Activated CD8-positive, alpha-beta memory T cell treated with anti-CD3 and anti-CD28 coated beads, Interleukin-2, amount 50 U/mL, for 48 hours (primary cell): Measurements from ENCODE around the gene UGCG.
"Not testable (repeated sequence)": the region's sequence is repeated elsewhere in the genome, so short reads cannot be mapped to it uniquely, and the experiment has no call there.

Experiments used
- DNase-seq: peaks from one replicate; pipeline ENCODE4 v3.0.0-alpha.2; 2020

Gene UGCG

GRCh38 chr9:111957856-111958631 is 61.4 kb downstream of the UGCG start:
- DNase-seq = no peak

- DNase-seq = no peak
Observed at GRCh38 chr9:111959468-111960359, 63.1 kb downstream of the UGCG start.

GRCh38 chr9:111960485-111960884 is 63.9 kb downstream of the UGCG start:
- DNase-seq = not testable (repeated sequence)

GRCh38 chr9:111961009-111961408 is 64.4 kb downstream of the UGCG start:
- no peak for DNase-seq

GRCh38 chr9:111961575-111961974 is 65.0 kb downstream of the UGCG start:
- DNase-seq = no peak

GRCh38 chr9:111962021-111962420 is 65.4 kb downstream of the UGCG start:
- DNase-seq = no peak

- no peak for DNase-seq
Observed at GRCh38 chr9:111963995-111964394, 67.4 kb downstream of the UGCG start.

- DNase-seq = no peak
Observed at GRCh38 chr9:111965566-111966019, 69.0 kb downstream of the UGCG start.

- no peak for DNase-seq
Observed at GRCh38 chr9:111966124-111966723, 69.6 kb downstream of the UGCG start.

- DNase-seq = no peak
Observed at GRCh38 chr9:111966861-111967291, 70.3 kb downstream of the UGCG start.

GRCh38 chr9:111967621-111968020 is 71.0 kb downstream of the UGCG start:
- no peak for DNase-seq

- DNase-seq = no peak
Observed at GRCh38 chr9:111969061-111969460, 72.4 kb downstream of the UGCG start.

GRCh38 chr9:111969622-111970021 is 73.0 kb downstream of the UGCG start:
- DNase-seq = no peak

- DNase-seq = no peak
Observed at GRCh38 chr9:111970827-111971226, 74.2 kb downstream of the UGCG start.

GRCh38 chr9:111974092-111974681 is 77.6 kb downstream of the UGCG start:
- DNase-seq = no peak

- no peak for DNase-seq
Observed at GRCh38 chr9:111975709-111976108, 79.1 kb downstream of the UGCG start.

GRCh38 chr9:111978616-111979015 is 82.0 kb downstream of the UGCG start:
- no peak for DNase-seq

GRCh38 chr9:111979561-111979960 is 82.9 kb downstream of the UGCG start:
- no peak for DNase-seq

- DNase-seq = no peak
Observed at GRCh38 chr9:111980398-111980797, 83.8 kb downstream of the UGCG start.

GRCh38 chr9:111983484-111983908 is 86.9 kb downstream of the UGCG start:
- no peak for DNase-seq

- no peak for DNase-seq
Observed at GRCh38 chr9:111984086-111984802, 87.6 kb downstream of the UGCG start.
